ENCODE measurements around the gene SDF4.

SDF4 gene

GRCh38 chr1:1231400-1232207 is at the start of gene SDF4:
SDF4 (minus strand) TSS chr1:1232001; CDS start chr1:1228772, 3,229 bp downstream.
- DNase-seq = peak; percentile 94

DNA sequence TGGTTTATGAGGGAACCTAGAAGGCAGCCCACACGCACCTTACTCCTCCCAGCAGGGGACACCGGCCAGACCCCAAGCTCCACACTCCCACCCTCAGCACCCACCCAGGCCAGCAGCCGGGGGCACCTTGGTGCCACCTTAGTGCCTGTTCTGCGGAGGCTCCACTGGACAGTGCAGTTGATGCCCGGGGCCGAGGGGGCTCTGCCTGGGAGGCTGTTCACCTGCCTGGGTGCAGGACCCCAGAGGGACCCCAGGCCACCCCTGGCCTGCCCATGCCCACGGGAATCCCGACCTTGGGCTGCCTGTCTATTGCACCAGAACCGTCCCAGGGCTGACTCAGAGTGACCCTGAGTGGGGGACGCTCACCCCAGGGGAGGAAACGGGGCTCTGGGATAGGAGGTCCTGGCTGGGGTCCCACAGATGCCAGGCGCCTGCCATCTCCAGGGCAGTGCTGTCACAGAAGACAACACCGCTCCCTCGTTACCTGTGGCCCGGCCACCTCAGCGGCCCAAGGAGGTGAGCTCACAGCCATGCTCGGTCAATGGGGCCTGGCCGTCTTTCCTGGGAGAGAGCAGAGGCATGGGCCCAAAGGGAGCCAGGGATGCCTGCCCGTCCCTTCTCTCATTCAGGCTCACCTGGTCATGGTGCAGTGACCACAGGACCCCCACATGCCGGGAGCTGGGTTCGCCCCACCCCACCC is 49.1 kb upstream of the SDF4 start:
- no peak for DNase-seq

DNA sequence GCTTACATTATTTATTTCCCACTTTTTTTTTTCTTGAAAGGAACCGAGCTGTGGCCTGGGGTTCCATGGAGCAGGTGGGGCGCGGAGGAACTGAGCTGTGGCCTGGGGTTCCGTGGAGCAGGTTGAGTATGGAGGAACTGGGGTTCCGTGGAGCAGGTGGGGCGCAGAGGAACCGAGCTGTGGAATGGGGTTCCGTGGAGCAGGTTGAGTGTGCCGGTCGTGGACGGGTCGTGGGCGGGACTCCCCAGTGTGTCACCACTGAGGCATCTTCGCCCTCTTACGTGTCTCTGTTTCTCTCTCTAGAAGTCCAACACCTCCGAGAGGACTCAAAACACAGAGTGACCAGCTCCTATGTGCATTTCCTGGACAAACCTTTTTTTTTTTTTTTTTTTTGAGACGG is 47.2 kb upstream of the SDF4 start:
- no peak for DNase-seq

GRCh38 chr1:1278620-1279019 is 46.8 kb upstream of the SDF4 start:
- DNase-seq = no peak

- DNase-seq = no peak
Measured at GRCh38 chr1:1275836-1276235, 44.0 kb upstream of the SDF4 start.

- DNase-seq = no peak
Measured at GRCh38 chr1:1274931-1275431, 43.2 kb upstream of the SDF4 start.

GRCh38 chr1:1274299-1274930 is 42.6 kb upstream of the SDF4 start:
- no peak for DNase-seq

- DNase-seq = peak; percentile 87
Measured at GRCh38 chr1:1273512-1274298, 41.9 kb upstream of the SDF4 start, which contains the start of gene UBE2J2. UBE2J2 (minus strand) TSS chr1:1273854; CDS start chr1:1267992, 5,862 bp downstream.

- DNase-seq = no peak
Measured at GRCh38 chr1:1273209-1273511, 41.4 kb upstream of the SDF4 start.

GRCh38 chr1:1272341-1273208 is 40.8 kb upstream of the SDF4 start:
- no peak for DNase-seq

DNA sequence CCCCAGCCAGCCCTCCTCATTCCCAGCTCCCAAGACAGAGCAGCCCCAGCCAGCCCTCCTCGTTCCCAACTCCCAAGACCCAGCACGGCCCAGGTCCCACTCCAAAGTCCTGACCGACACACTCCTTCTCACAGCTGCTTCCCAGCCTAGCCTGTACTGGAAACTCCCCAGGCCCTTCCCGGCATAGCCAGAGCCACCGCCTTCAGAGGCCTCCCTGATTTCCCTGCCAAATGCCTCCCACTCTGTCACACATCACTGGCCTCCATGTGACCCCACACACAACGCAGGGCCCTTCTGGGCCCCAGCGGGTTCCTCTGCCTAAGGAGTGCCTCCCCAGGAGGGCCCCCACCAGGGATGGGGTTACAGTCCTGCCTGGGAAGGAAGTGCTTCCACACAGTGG is 39.0 kb upstream of the SDF4 start:
- no peak for DNase-seq

GRCh38 chr1:1268284-1268682 is 36.5 kb upstream of the SDF4 start:
- DNase-seq = no peak

DNA sequence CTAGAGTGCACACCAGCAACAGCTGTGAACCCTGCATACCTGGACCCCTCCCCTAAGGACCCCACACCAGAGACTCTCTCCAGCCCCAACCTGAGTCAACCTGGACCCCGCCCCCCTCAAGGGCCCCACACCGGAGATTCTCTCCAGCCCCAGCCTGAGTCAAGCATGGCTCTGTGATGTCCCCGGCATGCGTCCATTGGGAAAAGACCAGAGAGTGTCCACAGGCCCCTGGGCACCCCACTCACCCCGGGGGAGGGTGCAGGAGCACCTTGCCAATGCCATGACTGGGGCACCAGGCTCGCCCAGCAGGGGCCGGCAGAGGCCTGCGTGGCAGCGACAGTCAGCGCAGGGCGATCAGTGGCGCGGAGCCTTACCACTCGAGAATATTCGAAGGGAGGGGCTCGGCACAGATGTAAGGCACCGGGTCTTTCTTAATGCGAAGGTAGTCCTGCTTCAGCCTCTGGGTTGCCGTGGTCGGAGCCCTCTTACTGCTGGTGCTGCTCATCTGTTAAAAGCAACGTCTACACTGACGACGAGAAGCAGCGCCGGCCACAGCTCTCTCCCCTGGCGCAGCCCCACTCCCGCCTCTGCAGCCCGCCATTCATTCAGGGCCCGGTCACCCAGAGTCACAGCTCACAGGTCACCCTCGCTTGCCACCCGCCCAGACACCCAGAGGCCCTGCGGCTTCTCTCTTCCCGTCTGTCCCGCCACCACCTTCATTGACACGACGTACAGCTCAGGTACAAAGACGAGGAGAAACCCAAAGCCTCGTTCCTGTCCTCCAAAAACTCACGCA is 35.9 kb upstream of the SDF4 start:
- DNase-seq = no peak

GRCh38 chr1:1264868-1265272 is 33.1 kb upstream of the SDF4 start:
- no peak for DNase-seq

GRCh38 chr1:1264026-1264425 is 32.2 kb upstream of the SDF4 start:
- DNase-seq = no peak

DNA sequence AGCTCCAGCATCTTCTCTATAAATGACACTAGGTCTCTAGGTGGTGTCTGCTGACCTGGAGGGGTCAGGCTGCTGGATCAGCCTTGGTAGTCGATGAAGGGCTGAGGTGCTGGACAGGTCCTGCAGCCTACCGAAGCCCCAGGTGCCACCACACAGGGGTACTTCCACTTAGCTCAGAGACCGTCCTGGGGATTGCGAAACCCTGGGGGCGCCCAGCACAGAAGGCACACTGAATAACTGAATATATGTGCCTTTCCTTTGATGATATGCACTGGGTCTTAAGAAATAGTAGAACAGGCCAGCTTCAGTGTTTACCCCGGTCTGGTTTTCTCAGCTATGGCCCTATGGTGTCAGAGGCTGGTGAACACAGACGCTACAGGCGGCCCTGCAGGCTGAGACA is 31.0 kb upstream of the SDF4 start:
- no peak for DNase-seq

DNA sequence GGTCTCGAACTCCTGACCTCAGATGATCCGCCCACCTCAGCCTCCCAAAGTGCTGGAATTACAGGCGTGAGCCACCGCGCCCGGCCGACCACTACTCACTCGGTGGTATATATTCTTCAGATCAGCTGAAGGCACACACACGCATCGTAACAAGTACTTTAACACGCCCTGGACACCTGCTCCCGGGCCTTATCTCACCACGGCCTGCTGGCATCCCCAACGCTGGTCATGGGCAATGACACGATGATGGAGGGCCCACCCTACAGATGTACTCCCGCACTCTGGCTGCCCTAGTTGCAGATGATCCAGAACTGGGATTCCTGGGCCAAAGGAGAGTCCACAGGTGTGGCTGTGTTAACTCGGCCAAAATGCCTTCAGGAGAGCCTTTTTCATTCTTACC is 30.3 kb upstream of the SDF4 start:
- DNase-seq = no peak

- no peak for DNase-seq
Measured at GRCh38 chr1:1260843-1261560, 29.2 kb upstream of the SDF4 start.

GRCh38 chr1:1259951-1260600 is 28.3 kb upstream of the SDF4 start:
- DNase-seq = no peak

- DNase-seq = no peak
Measured at GRCh38 chr1:1259540-1259939, 27.7 kb upstream of the SDF4 start.
